Measurements from ENCODE around the gene ZNF26.
"Not testable (repeated sequence)": the region's sequence is repeated elsewhere in the genome, so short reads cannot be mapped to it uniquely, and the experiment has no call there.

The ZNF26 gene

DNA sequence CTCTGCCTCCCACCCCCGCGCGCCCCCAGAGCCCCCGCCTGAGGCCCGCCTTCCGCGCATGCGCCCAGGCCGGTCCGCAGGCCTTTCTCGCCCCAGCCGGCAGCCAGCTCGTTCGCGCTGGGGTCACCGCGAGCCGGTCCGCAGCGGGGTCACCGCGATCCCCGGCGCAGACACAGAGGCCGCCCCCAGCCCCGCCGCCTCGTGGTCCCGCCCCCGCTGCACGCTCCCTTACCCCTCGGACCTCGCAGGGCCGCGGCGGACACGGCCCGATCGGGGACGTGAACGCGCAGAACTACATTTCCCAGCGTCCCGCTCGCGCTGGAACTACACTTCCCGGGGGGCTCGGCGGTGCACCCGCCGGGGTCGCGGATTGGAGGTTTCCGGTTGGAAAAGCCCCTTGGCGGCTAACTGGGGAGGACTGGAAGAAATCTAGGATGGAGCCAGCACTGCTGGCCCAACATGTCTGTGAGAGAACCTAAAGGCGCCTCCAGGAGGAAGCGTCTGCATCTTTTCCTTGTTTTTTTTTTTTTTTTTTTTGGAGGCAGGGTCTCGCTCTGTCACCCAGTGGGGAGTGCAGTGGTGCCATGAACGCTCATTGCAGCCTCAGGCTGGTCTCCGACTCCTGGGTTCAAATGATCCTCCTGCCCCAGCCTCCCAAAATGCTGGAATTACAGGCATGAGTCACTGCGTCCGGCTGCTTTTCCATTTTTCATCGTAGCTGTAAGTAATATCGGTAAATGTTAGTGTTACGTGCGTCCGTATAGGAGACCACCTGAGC is 30.0 kb upstream of the ZNF26 start, which contains the start of gene ZNF605:
ZNF605 (minus strand) TSS at position 296 of the 778 bp plus-strand sequence. CDS start 10,671 bp downstream, outside the sequence.
- peak; percentile 60 for DNase-seq

DNA sequence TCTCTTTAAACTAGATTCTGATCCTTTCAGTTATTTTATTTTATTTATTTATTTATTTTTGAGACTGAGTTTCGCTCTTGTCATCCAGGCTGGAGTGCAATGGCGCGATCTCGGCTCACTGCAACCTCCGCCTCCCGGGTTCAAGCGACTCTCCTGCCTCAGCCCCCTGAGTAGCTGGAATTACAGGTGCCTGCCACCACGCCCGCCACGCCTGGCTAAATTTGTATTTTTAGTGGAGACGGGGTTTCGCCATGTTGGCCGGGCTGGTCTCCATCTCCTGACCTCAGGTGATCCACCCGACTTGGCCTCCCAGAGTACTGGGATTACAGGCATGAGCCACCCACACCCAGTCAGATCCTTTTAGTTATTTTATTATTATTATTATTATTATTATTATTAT is 24.4 kb upstream of the ZNF26 start:
- not testable (repeated sequence) for DNase-seq

DNA sequence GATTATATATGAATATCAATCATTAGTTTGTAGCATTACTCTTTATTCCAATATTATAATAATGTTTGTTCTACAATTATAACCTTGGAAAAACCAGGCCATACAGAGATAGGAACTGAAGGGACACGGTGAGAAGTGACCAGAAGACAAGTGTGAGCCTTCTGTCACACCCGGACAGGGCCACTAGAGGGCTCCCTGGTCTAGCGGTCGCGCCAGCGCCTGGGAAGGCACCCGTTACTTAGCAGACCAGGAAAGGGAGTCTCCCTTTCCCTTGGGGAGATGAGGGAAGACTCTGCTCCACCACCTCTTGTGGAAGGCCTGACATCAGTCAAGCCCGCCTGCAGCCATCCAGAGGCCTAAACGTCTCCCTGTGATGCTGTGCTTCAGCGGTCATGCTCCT is 22.2 kb upstream of the ZNF26 start:
- not testable (repeated sequence) for DNase-seq

DNA sequence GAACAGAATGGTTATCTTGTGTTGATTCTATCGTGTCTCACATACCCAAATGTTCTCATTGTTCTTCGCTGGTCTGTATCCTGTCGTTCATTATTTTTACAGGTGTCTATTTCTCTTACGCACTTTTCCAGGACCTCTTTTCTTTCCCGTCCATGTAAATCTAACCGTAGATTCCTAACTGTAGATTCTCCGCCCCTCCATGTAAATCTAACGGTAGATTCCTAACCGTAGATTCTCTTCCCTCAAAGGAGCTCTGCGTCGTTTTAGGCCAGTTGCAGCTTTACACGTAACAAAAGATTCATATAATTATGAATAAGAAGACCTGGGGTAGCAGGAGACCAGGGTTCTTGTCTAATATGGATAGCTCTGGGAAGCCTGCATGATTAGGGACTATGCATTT is 20.4 kb upstream of the ZNF26 start:
- no peak for DNase-seq

DNA sequence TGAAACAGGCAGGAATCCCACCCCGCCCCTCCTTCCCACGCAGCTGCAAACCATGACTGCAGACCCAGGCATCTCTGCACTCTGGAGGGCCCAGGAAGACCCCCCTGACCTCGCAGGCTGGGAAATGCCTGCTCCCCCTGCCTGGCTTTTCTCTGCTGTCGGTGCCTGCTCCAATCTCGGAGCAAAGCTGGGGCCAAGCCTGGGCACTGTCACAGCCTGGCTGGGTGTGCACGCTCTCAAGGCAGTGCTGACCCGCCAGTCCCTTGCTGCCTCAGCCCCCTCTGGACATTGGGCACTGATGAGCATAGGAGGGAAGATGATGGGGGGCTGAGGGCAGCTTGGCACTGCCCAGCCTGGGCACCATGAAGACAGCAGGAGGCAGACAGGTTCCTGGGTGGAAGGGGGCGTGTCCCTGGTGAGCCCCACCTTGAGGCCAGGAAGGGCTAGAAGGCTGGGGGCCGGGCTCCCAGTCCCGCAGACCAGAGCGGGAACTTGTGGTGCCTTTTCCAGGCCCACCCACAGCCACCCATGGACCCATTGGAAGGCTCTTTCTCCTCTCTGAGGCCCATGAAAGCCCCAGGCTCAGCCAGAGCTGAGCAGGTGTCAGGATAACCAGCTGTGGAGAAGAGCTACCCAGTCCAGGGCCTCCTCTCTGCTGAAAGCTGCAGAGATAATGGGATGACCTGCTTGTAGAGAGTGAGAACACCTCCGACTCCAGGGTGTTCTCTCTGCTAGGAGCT is 19.3 kb upstream of the ZNF26 start:
- DNase-seq: no peak

DNA sequence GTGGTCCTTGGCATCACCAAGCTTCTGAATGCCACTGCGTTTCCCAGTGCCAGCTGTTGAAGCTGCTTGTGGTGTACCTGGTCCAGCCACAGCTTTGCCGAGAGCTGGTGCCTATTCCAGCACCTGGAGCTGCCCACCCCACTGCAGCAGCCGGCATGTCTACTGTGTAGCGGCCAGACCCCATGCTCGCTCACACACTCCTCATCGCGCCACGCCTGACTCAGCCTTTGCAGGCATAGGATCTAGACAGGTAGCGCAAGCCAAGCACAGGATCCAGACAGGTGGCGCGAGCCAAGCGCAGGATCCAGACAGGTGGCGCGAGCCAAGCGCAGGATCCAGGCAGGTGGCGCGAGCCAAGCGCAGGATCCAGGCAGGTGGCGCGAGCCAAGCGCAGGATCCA is 18.4 kb upstream of the ZNF26 start:
- no peak for DNase-seq

DNA sequence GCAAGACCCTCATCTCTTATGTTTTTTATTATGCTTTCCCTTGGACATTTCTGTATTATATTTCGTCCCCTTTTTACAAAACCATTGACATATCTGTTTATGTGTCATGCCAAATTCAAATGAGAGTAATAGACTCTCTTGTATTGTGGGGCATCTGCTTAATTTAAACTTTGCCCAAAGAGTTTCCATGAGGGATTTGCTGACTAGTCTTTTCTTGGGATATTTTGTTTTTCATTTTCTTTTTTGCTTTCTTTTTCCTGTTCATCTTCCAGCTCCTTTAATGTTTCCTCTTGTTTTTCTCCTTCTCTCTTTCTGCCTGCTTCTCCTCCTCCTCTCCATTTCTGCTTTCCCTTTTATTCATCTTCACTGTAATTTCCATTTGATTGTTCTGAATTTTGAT is 13.8 kb upstream of the ZNF26 start:
- no peak for DNase-seq

DNA sequence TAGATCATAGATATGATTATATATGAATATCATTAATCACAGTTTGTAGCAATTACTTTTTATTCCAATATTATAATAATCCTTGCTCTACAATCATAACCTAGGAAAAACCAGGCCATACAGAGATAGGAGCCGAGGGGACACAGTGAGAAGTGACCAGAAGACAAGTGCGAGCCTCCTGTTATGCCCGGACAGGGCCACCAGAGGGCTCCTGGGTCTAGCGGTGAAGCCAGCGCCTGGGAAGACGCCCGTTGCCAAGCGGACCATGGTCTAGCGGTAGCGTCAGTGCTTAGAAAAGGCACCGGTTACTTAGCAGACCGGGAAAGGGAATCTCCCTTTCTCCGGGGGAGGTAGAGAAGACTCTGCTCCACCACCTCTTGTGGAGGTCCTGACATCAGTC is 9.3 kb upstream of the ZNF26 start:
- DNase-seq: not testable (repeated sequence)

DNA sequence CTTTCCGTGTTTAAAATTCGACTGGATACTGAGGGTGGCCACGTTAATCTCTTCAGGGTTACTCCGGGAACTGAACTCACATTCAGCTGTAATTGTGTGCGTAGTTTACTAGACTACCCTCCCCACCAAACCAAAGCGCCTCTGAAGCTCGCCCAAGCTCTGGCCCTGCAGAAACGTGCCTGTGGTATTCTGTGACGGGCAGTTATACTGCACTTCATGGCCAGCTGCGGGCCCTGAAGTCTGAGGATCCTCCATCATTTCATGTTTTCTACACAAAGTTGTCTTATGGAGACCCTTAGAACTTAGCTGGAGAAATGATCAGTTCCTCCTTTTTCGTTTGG is 688 bp downstream of the ZNF26 start:
- no peak for DNase-seq

DNA sequence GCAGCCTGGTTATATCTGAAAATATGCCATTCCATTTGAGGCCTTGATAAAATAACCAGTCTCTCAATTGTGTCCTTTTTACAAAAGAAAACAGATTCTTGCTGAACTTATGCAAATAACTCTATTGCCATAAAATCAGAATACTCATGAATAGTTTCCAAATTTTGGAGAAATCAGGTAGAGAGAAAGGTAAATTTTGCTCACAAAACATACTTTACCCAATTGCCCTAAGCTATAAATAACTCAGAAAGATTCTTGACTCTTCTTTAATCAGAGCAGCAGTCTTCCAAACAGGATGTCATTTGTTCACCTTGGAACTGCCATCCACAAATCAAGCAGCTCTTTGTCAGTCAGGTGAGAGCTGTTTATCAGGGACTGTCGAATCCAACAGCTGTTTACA is 12.6 kb downstream of the ZNF26 start:
- no peak for DNase-seq

DNA sequence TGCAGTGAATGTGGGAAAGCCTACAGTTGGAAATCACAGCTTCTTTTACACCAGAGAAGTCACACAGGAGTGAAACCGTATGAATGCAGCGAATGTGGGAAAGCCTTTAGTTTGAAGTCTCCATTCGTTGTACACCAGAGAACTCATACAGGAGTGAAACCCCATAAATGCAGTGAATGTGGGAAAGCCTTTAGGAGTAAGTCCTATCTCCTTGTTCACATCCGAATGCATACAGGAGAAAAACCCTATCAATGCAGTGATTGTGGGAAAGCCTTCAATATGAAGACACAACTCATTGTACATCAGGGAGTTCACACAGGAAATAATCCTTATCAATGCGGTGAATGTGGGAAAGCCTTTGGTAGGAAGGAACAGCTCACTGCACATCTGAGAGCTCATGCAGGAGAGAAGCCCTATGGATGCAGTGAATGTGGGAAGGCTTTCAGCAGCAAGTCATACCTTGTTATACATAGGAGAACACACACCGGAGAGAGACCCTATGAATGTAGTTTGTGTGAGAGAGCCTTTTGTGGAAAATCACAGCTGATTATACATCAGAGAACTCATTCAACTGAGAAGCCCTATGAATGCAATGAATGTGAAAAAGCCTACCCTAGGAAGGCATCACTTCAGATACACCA is 24.6 kb downstream of the ZNF26 start:
- DNase-seq: no peak

DNA sequence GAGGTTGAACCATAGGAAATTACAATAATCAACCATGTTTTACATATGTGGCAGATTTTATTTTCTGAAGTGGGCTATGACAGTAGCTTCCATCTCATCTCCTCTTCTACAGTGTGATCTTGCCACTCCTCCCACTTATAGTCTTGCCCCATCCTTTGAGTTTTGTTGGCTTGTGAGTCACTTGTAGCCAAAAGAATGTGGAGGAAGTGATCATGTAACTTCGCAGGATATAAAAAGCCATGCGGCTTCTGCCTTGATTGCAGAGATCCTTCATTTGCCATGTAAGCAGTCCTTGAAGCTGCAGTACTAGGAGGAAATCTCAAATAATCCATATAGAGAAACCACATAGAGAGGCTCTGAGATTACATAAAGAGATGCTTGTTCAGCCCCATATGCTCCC is 37.4 kb downstream of the ZNF26 start:
- DNase-seq: no peak

DNA sequence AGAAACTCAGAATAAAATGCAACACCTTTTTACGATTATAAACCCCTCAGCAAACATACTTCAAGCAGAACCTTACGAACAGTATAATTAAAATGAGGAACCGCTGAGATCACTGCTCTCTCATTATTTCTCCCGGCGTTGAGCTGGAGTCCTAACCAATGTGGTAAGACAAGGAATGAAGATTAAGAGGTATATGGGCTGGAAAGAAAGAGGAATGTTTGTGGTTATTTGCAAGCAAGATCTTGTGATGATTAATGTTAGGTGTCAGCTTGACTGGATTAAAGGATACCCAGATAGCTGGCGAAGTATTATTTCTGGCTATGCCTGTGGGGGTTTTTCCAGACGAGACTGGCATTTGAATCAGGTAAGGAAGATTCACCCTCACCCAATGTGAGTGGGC is 40.8 kb downstream of the ZNF26 start:
- no peak for DNase-seq

DNA sequence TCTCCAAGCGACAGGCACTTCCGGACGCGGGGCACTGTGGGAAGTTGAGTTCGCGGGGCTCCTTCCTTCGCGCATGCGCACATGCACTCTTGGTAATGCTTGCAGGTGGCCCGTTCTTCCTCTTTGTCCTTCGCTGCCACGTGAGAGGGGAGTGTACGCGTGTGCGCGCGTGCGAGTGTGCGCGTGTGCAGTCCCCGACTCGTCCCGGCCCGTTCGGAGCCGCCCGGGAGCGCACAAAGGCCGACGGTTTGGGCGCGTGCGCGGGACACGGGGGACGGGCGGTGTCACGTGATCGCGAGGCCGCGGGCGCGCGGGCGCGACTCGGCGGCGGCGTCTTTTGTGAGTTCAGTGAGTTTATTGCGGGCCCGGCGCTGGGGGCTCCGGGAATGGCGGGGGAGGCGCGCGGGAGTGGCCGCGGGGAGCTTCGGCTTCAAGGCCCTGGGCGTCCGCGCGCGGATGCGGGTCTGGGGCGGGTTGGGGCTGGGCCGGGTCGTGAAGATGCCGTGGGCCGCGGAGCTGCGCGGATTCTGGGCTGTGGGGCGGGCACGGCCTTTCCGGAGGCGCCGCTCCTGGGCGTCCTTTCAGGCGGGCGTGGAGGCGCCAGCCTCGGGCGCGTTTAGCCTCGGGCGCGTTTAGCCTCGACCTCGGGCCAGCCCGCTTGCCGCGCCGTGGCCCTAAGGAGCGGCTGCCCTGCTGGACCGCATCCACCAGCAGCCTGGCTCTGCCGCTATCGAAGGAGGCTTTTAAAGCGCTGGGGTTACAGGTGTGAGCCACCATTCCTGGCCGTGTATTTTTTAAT is 51.2 kb downstream of the ZNF26 start, which contains the start of gene ZNF84:
ZNF84 (plus strand) TSS at position 303 of the 799 bp plus-strand sequence. CDS start 3,959 bp downstream, outside the sequence.
- DNase-seq: peak; percentile 91

DNA sequence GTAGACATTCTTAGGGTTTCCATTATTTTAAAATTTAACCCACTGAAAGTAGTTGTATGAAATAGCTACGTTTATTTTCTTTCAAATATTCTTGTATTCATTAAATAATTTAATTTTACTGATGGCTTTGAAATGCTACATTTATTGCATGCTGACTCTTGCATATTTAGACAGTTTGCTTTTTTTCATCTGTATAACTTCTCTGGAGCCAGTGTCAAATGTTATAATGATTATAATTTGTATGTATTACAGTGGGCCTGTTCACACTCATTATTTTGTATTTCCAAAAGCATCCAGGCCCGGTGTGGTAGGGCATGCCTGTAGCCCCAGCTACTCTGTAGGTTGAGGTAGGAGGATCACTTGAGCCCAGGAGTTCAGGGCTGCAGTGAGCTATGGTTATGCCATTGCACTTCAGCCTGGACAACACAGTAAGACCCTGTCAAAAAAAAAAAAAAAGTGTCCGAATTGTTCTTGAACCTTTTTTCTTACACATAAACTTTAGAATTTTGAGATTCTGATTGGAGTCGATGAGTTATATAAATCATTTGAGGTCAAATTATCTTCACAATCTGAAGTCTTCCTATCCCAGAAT is 52.0 kb downstream of the ZNF26 start:
- no peak for DNase-seq

DNA sequence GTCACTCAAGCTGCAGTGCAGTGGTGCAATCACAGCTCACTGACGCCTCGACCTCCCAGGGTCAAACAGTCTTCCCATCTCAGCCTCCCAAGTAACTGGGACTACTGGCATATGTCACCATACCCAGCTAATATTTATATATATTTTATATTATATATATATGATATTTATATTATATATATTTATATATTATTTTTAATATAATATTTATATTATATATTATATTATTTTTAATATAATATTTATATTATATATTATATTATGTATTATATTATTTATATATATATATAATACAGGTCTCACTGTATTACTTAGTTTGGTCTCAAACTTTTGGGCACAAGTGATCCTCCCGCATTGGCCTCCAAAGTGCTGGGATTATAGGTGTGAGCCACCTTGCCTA is 60.5 kb downstream of the ZNF26 start:
- no peak for DNase-seq

DNA sequence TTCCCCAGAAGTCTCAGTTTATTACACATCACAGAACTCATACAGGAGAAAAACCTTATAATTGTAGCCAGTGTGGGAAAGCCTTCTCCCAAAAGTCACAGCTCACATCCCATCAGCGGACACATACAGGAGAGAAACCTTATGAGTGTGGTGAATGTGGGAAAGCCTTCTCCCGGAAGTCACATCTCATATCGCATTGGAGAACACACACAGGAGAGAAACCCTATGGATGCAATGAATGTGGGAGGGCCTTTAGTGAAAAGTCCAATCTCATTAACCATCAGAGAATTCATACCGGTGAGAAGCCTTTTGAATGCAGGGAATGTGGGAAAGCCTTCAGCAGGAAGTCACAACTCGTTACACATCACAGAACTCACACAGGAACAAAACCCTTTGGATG is 71.3 kb downstream of the ZNF26 start:
- DNase-seq: no peak

DNA sequence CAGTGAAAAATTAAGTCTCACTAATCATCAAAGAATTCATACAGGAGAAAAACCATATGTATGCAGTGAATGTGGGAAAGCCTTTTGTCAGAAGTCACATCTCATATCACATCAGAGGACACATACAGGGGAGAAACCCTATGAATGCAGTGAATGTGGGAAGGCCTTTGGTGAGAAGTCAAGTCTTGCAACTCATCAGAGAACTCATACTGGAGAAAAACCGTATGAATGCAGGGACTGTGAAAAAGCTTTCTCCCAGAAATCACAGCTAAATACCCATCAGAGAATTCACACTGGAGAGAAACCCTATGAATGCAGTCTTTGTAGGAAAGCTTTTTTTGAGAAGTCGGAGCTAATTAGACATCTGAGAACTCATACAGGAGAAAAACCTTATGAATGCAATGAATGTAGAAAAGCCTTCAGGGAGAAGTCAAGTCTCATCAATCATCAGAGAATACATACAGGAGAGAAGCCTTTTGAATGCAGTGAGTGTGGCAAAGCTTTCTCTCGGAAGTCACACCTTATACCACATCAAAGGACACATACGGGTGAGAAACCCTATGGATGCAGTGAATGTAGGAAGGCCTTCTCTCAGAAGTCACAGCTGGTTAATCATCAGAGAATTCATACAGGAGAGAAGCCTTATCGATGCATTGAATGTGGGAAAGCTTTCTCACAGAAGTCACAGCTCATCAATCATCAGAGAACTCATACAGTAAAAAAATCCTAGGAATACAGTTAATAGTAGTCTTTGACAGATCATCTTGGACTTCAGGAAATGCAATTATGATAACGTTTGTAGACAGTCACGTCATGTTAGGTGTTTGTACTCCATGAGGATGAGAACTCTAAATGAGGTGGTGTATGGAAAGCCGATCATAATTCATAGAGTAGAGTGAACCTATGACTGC is 72.3 kb downstream of the ZNF26 start:
- no peak for DNase-seq

DNA sequence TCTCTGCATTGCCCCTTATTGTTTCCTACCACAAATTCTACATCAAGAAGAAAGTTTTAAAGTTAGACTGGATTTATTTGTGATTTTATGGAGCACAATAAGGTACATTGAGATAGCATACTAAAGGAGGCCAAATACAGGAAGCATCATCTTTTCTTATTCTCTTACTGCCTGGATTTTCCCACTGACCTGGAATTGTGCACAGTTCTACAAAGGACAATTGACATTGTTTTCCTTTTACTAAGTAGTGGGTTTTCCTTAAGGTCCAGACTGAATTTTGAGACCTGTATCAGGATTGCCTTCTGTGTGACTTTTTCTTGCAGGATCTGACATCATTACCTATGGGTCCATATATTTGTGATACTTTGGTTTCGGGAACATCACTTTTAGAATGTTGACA is 75.8 kb downstream of the ZNF26 start:
- no peak for DNase-seq

DNA sequence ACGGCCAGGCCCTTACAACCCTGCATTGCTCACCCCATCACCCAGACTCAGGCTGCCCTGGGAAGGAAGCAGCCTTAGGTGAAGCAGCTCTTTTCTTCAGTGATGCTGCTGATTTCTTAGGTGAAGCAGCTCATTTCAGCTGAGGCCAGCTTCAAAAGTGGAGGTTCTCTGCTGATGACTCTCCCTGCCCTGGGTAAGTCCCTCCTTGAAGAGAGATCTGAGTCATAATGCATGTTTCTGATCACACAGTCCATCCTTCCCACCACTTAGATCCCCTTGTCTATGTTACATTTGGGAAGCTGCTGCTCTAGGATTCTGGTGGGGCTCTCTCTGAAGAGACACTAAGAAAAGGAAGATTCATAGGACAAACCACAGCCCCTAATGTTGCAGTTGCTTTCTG is 77.4 kb downstream of the ZNF26 start:
- DNase-seq: no peak

DNA sequence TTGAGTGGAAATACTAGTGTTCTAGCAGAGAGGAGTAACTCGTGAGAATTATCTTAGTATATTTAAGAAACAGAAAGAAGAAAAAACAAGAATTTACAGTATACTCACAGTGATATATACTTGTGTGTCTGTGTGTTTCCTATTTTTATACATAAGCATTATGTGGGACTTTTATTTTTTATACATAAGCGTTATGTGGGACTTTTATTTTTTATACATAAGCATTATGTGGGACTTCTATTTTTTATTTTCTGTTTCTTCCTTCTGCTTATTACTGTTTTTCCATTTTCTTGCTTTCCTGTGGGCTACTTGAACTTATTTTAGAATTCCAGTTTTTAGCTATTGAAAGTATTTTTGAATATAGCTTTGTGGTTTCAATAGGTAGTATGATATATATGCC is 87.7 kb downstream of the ZNF26 start:
- DNase-seq: no peak

All from NCI-H1694 (cell line).